Endothelial cell of umbilical vein (primary cell): Measurements from ENCODE around the gene C14orf180. TPM values are rescaled to one million over a fixed set of nuclear protein-coding genes. Genes with fewer than 3 reads are reported as not detected.

ENCODE experiments used
- BruUV-seq: library from RNA; stranded (reverse); fragments of 400-500 nt; replicated peaks from 2 replicates; lab custom pipeline; 2021; lab: Mats Ljungman, UMichigan
- CTCF ChIA-PET: fragments of 300-600, 350-600 bp; sonication (Branson Sonifier 250); formaldehyde crosslinking; loops from one replicate; lab custom pipeline; 2021; ENCODE audit warnings: antibody characterized with exemption, inconsistent platforms; lab: Charles Lee
- POLR2A ChIA-PET: fragments of 300-600, 350-600 bp; sonication (Branson Sonifier 250); formaldehyde crosslinking; loops from one replicate; lab custom pipeline; 2021; ENCODE audit warnings: antibody characterized with exemption, inconsistent platforms; lab: Charles Lee
- DNase-seq: peaks from one replicate; pipeline ENCODE4 v3.0.0-alpha.2; 2011; ENCODE audit warnings: low read depth, low spot score
- FAIRE-seq: peaks from 2 replicates; lab custom pipeline; 2011; peaks lifted over from hg19 to GRCh38; lab: Jason Lieb, UNC
- H2AFZ ChIP-seq: 2 replicates; pipeline ENCODE4 v1.6.0; 2012; ENCODE audit warnings: low read depth, low read length, control low read depth, inconsistent platforms
- H3K27ac ChIP-seq: 2 replicates; pipeline ENCODE4 v1.5.1; 2011; ENCODE audit warnings: low read depth, mild to moderate bottlenecking, control low read depth, low read length, moderate library complexity; ENCODE audit not compliant: insufficient read depth
- H3K27me3 ChIP-seq, 2 experiments: 2 replicates each; pipeline versions ENCODE4 v1.6.0 to v1.6.1; 2011; ENCODE audit warnings: low read length in 2 of 2, mixed read lengths in 1 of 2; ENCODE audit not compliant: control insufficient read depth in 2 of 2, insufficient read depth in 2 of 2
- H3K36me3 ChIP-seq, 2 experiments: 2 replicates in 1 of 2; 3 replicates in 1 of 2; pipeline ENCODE4 v1.5.1; 2011; ENCODE audit warnings: low read length in 2 of 2, mild to moderate bottlenecking in 1 of 2, moderate library complexity in 1 of 2; ENCODE audit not compliant: control insufficient read depth in 2 of 2, insufficient read depth in 2 of 2; ENCODE audit errors: extremely low read depth in 1 of 2
- H3K4me1 ChIP-seq: 3 replicates; pipeline ENCODE4 v1.5.1; 2011; ENCODE audit warnings: mild to moderate bottlenecking, low read length; ENCODE audit not compliant: control insufficient read depth, insufficient read depth; ENCODE audit errors: extremely low read depth
- H3K4me2 ChIP-seq: 2 replicates; pipeline ENCODE4 v1.6.1; 2011; ENCODE audit warnings: low read length, control low read depth, mixed read lengths; ENCODE audit not compliant: insufficient read depth
- H3K4me3 ChIP-seq, 3 experiments: fragments of 200-600 bp in 1 of 3; sonication (generic), shearing (Covaris generic) in 1 of 3; replicated peaks in 1 of 3; 2 replicates each; pipeline ENCODE4 v1.5.1; 2011 to 2016; ENCODE audit warnings: control low read depth in 3 of 3, low read length in 3 of 3, mild to moderate bottlenecking in 2 of 3, inconsistent platforms in 1 of 3, low read depth in 1 of 3, moderate library complexity in 1 of 3; ENCODE audit not compliant: insufficient read depth in 1 of 3
- H3K79me2 ChIP-seq: 2 replicates; pipeline ENCODE4 v1.6.0; 2012; ENCODE audit warnings: low read length, inconsistent platforms; ENCODE audit not compliant: control insufficient read depth, insufficient read depth
- H3K9ac ChIP-seq: replicated peaks from 2 replicates; pipeline ENCODE3; 2011; ENCODE audit warnings: low read length, control low read depth; ENCODE audit not compliant: insufficient read depth; ENCODE audit errors: extremely low read depth
- H3K9me1 ChIP-seq: replicated peaks from 3 replicates; pipeline ENCODE4 v1.6.0; 2011; ENCODE audit warnings: mild to moderate bottlenecking, low read length; ENCODE audit not compliant: control insufficient read depth, insufficient read depth; ENCODE audit errors: extremely low read depth
- H3K9me3 ChIP-seq: replicated peaks from 2 replicates; pipeline ENCODE4 v1.5.1; 2012; ENCODE audit warnings: low read length, inconsistent platforms; ENCODE audit not compliant: control insufficient read depth, insufficient read depth
- H4K20me1 ChIP-seq: replicated peaks from 2 replicates; pipeline ENCODE3; 2011; ENCODE audit warnings: mild to moderate bottlenecking, low read length; ENCODE audit not compliant: control insufficient read depth, insufficient read depth; ENCODE audit errors: extremely low read depth
- FOS ChIP-seq: IDR thresholded peaks from 2 replicates; pipeline ENCODE4 v1.6.1; 2011; ENCODE audit warnings: mild to moderate bottlenecking, low read length, moderate library complexity, borderline replicate concordance; ENCODE audit not compliant: insufficient read depth
- GATA2 ChIP-seq: IDR thresholded peaks from 2 replicates; pipeline ENCODE4 v1.7.0; 2011; ENCODE audit warnings: low read depth, mild to moderate bottlenecking, moderate library complexity, mixed read lengths, low read length; ENCODE audit not compliant: insufficient read length, insufficient read depth
- MAX ChIP-seq: IDR thresholded peaks from 2 replicates; pipeline ENCODE4 v1.6.1; 2011; ENCODE audit not compliant: insufficient read depth, insufficient read length
- POLR2AphosphoS5 ChIP-seq: IDR thresholded peaks from 2 replicates; pipeline ENCODE4 v1.6.1; 2012; ENCODE audit warnings: low read depth, mild to moderate bottlenecking, control low read depth, low read length, moderate library complexity; ENCODE audit not compliant: insufficient read depth
- dilution Hi-C: fragments of 300-500 bp; cut with MboI; formaldehyde crosslinking; loops from one replicate; pipeline ENCODE4 v1.15.0; 2019; ENCODE audit warnings: low sequenced_read_pairs; ENCODE audit not compliant: extremely low pct_ligation_motif_present
- intact Hi-C: fragments of 100-400 bp; cut with micrococcal nuclease; formaldehyde crosslinking; loops from one replicate; pipeline ENCODE4 v1.10.0; 2022
- polyA plus RNA-seq, 4 experiments: library from polyadenylated mRNA; depleted of rRNA in 3 of 4; stranded (reverse) in 3 of 4; unstranded in 1 of 4; fragments of >200 nt; gene quantifications; 2 replicates each; pipeline versions ENCODE4 v1.2.1 to v1.2.3, GENCODE V29; 2011 to 2012; ENCODE audit warnings: missing spikeins in 1 of 4
- total RNA-seq: library from RNA; stranded (reverse); gene quantifications from 2 replicates; pipeline ENCODE4 v1.2.3, GENCODE V29; 2021
- TF ChIP-seq, protein P1 (sequence below), 2 donors: IDR thresholded peaks; 1 replicate in 1 of 2; 2 replicates in 1 of 2; pipeline ENCODE4 v1.5.1; 2011; ENCODE audit warnings: low read length in 2 of 2, mild to moderate bottlenecking in 2 of 2, moderate library complexity in 2 of 2, control low read depth in 1 of 2, inconsistent platforms in 1 of 2, low read depth in 1 of 2; ENCODE audit not compliant: insufficient read depth in 1 of 2; ENCODE audit errors: extremely low read depth in 1 of 2

C14orf180 gene
- total and polyA plus RNA-seq, 2 donors (not counting 3 experiments of a cell fraction or from before 2014, with no cell fraction given): not detected

DNA sequence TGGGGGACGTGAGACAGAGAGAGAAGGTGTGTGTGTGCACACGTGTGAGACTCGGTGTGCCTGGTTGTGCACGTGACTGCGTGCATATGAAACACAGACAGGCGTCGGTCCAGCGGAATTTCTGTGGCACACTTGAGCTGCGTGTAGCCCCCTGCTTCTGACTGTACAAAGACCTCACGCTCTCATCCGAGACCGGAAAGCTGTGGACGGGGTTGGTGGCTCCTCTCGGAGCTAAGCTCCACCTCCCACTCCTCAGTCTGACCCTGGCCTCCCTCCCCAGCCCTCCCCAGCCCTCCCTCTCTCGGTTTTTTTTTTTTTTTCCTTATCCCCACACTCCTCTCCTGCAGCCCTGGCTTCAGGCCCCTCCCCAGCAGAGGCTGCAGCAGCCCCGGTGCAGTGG lies 8.3 kb upstream of the C14orf180 start:
- intact Hi-C loops: no loop called here
- no peaks in the 10 kb centered on the region for H4K20me1 ChIP-seq
- H3K4me1 ChIP-seq: no peaks in the 10 kb centered on the region
- no peak overlapping the region for H2AFZ ChIP-seq
- dilution Hi-C loops: no loop called here
- H3K27me3 ChIP-seq: no peaks in the 10 kb centered on the region
- TF ChIP-seq, protein P1, sequence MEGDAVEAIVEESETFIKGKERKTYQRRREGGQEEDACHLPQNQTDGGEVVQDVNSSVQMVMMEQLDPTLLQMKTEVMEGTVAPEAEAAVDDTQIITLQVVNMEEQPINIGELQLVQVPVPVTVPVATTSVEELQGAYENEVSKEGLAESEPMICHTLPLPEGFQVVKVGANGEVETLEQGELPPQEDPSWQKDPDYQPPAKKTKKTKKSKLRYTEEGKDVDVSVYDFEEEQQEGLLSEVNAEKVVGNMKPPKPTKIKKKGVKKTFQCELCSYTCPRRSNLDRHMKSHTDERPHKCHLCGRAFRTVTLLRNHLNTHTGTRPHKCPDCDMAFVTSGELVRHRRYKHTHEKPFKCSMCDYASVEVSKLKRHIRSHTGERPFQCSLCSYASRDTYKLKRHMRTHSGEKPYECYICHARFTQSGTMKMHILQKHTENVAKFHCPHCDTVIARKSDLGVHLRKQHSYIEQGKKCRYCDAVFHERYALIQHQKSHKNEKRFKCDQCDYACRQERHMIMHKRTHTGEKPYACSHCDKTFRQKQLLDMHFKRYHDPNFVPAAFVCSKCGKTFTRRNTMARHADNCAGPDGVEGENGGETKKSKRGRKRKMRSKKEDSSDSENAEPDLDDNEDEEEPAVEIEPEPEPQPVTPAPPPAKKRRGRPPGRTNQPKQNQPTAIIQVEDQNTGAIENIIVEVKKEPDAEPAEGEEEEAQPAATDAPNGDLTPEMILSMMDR (IDR thresholded peaks at IDR 0.05; ENCODE audit: extremely low read depth in 1 of 2, insufficient read depth in 1 of 2, low read depth in 1 of 2, low read length in 2 of 2): no peak
- H3K27ac ChIP-seq: no peak overlapping the region
- no peaks in the 10 kb centered on the region for H3K79me2 ChIP-seq
- ChIA-PET CTCF (interaction anchor here (0.5 kb wide), 1 partner anchor 656 kb away, joined by 3 read pairs; no protein-coding TSS in a partner anchor), POLR2A (no interaction called here)
- no peak overlapping the region for H3K4me3 ChIP-seq
- FAIRE-seq: no peak
- no peaks in the 10 kb centered on the region for H3K9me1 ChIP-seq
- no peak for DNase-seq
- H3K9me3 ChIP-seq: no peaks in the 10 kb centered on the region
- no peaks in the 10 kb centered on the region for H3K36me3 ChIP-seq
- no peak overlapping the region for H3K9ac ChIP-seq
- BruUV-seq: no TSS peak
- H3K4me2 ChIP-seq: no peak overlapping the region

DNA sequence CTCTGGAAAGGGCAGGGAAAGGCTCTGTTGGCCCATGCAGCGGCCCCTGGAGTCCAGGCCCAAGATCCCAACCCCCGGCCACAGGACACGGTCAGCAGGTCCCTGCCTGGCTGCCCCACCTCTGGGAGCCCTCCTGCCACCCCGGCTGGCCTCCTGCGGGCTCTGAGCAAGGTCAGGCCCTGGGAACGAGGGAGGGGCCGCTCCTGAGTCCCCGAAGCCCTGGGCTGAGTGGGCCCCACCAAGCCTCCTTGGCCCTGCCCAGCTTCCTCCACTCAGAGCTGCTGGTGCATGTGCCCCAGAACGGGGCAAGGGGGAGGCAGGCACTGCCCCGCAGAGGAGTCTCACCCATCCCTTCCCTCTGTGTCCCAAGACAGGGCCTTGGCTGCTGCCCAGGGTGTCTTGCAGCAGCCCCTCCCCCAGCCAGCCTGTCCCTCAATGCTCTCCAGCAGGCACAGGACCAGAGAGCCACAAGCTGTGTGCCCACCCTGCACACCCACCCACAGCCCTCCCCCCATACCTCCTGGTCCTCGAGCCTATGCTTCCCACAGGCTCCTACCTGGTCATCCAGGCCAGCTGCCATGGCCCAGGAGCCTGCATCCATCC lies 7.4 kb upstream of the C14orf180 start:
- H3K4me3 ChIP-seq: no peak overlapping the region
- H2AFZ ChIP-seq: no peak overlapping the region
- TF ChIP-seq POLR2AphosphoS5 (no peak), FOS (no peak), GATA2 (no peak), MAX (no peak)
- no peaks in the 10 kb centered on the region for H3K79me2 ChIP-seq
- BruUV-seq: no TSS peak
- H3K27me3 ChIP-seq: no peaks in the 10 kb centered on the region
- no peak overlapping the region for H3K4me2 ChIP-seq
- intact Hi-C loops: no loop called here
- FAIRE-seq (no peak), DNase-seq (no peak)
- H3K36me3 ChIP-seq: no peaks in the 10 kb centered on the region
- no peak overlapping the region for H3K27ac ChIP-seq
- H3K9me3 ChIP-seq: no peaks in the 10 kb centered on the region
- dilution Hi-C loops: no loop called here
- no peak overlapping the region for H3K9ac ChIP-seq
- H4K20me1 ChIP-seq: no peaks in the 10 kb centered on the region
- ChIA-PET POLR2A (no interaction called here), CTCF (interaction anchor here (2.7 kb wide), 1 partner anchor 8 kb away, joined by 16 read pairs; no protein-coding TSS in a partner anchor)
- no peaks in the 10 kb centered on the region for H3K9me1 ChIP-seq
- no peaks in the 10 kb centered on the region for H3K4me1 ChIP-seq
